GM18870 (cell line): Measurements from ENCODE around the gene SERPIND1.
"Not testable (repeated sequence)": the region's sequence is repeated elsewhere in the genome, so short reads cannot be mapped to it uniquely, and the experiment has no call there.

Source experiments
- ATAC-seq: cut with Tn5 transposase; IDR thresholded peaks from one replicate; pipeline ENCODE4 v1.9.1; 2021; ENCODE audit warnings: moderate library complexity; ENCODE audit not compliant: unreplicated experiment

Gene SERPIND1

GRCh38 chr22:20773793-20774212, at the start of gene SERPIND1:
SERPIND1 (plus strand) TSS chr22:20774113; CDS start chr22:20779313, 5,200 bp downstream.
- no peak for ATAC-seq

- ATAC-seq = no peak
These were observed 49.0 kb upstream of the SERPIND1 start for GRCh38 chr22:20724676-20725454.

- ATAC-seq = no peak
These were observed 47.8 kb upstream of the SERPIND1 start for GRCh38 chr22:20725987-20726558.

DNA sequence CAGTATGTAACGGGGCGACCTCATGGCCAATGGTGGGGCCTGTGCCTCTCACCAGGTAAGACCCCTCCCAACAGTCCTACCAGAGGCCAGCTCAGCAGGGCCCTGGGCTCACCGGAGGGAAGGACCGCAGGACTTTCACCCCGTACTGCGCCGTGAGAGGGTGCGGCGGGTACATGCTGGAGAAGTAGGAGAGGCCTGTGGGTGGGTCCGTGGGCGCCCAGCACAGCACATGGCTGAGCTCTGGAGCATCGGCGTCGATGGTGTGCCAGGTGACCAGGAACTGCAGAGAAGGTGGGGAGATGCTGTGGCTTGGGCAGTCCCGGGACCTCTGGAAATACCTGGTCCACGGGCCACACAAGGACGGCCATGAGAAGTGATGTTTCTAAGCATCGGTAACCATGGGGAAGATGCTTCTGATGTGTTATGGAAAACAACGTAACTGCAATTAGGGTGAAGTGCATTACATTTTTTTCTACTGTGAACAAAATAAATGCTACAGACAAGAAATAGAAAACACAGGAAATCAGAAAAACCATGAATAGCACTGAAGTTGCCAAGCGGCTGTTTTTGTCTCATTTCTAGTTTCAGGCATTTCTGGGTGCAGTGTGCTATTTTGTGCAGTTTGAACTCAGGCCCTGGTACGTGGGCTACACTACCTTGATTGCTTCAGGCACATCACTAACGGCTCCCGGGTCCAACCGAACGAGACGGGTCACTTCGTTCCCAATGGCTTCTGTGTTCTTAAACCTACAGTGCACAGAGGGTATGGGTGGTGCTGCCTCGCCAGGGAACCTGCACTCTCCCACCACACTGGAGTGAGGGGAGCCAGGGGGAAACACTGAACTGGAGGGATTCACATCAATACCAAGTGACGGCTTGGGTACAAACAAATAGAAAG, 46.5 kb upstream of the SERPIND1 start:
- ATAC-seq = no peak

DNA sequence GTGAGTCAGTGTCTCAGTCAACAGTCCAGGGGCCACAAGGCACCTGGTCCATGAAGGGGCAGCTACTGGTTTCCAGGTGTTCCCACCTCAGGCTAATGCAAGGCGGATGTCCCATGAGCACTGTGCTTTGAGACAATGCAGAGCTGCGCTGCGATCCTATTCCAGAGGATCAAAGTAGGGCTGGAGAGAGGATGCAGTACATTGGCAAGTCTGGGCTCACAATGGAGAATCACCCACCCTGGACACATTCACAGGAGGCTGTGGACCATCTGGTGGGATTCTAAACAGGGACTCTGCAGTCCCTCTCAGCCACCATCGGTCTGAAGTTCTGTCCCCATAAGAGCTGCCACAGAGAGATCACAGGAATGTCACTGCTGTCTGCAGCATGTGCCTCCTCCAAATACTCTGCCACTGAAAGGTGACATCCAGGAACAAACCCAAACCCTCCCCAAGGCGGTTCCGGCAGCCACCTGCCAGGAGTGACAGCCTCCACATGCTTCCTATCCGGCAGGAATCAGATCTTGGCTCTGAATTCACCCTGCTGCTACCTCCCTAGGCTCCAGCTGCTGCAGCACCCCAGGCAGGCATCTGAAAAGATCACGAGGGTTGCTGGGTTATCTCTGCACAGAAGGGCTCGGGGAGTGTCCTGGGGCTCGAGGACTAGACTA, 45.3 kb upstream of the SERPIND1 start:
- ATAC-seq = no peak

DNA sequence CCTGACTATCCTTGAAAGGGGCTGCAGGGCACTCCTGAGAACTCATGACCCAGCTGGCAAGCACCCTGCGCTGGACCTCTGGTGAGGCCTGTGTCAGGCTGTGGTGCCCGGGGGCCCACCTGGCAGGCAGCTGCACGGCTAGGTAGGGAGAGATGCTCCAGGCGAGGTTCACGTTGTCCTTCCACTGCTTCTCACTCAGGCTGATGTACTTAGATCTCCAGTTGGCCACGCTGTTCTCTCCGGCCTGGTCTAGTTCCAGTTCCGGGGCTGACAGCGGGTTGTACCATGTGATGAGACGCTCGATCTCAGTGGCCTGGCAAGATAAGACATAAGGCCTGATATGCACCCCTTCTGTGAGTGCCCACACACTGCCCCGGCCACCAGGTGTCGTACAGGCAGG, 44.7 kb upstream of the SERPIND1 start:
- no peak for ATAC-seq

- not testable (repeated sequence) for ATAC-seq
These were observed 41.5 kb upstream of the SERPIND1 start for GRCh38 chr22:20732431-20732830.

DNA sequence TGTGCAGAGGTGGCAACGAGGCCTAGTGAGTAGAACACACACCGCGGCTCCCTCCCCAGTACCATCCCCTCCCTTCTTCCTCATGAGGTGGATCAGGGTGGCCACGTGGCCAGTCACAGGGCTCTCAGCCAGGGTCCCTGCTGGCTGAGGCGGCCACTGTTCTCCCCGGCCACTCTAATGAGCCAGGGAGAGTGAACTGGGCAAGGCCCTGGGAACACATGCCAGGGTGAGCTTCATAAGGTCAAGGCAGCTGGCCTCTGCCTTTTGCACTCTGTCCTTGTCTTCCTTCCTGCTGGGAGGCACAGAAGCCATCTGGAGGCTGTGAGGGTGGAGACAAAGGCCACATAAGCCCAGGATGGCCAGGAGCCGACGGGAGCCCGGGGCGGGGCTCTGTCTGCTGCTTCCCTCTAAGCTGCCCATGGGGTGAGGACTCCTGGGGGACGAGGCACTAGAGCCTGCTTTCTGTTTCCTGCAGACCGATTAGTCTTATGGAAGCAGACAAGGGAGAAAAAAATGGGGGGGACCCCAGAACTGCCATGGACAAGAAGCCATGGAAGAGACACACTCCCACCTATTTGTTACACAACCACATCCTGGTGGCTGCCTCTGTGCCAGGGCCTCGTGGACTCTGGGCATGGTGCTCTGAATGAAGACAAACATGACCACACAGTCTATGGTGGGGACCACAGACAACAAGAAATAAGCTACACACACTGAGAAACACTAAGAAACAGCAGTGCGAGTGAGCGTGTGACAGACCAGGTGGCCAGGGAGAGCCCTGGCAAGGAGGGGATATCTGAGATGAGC, 38.4 kb upstream of the SERPIND1 start:
- not testable (repeated sequence) for ATAC-seq

GRCh38 chr22:20736891-20737290, 37.0 kb upstream of the SERPIND1 start:
- ATAC-seq = not testable (repeated sequence)

DNA sequence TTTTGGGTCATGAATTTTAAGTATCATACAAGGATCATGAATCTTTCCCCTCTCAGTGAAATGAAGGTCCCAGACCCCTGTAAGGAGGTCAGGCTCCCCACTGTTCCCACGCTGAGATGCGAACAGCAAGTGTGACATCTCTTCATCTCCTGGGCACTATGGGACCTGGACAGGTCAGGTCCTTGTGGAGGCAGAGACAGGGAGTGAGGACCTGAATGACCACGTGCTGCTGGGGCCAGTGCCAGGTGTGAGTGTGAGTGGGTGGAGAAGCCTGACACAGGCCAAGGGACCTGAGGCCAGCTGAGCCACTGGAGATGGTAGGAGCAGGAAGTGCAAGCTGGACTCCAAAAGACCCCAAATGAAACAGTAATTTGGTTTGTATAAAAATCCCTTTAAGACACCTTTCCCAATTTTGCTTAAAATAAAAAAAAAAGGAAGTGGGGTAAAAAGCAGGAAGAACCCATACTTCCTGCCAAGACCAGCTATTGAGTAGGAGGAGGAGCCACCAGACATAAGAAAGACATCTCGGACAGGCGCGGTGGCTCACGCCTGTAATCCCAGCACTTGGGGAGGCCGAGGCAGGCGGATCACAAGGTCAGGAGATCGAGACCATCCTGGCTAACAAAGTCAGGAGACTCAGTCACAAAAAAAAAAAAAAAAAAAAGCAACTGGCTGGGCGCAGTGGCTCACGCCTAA, 35.4 kb upstream of the SERPIND1 start:
- ATAC-seq = no peak

GRCh38 chr22:20740222-20740951, 33.5 kb upstream of the SERPIND1 start:
- ATAC-seq = no peak

DNA sequence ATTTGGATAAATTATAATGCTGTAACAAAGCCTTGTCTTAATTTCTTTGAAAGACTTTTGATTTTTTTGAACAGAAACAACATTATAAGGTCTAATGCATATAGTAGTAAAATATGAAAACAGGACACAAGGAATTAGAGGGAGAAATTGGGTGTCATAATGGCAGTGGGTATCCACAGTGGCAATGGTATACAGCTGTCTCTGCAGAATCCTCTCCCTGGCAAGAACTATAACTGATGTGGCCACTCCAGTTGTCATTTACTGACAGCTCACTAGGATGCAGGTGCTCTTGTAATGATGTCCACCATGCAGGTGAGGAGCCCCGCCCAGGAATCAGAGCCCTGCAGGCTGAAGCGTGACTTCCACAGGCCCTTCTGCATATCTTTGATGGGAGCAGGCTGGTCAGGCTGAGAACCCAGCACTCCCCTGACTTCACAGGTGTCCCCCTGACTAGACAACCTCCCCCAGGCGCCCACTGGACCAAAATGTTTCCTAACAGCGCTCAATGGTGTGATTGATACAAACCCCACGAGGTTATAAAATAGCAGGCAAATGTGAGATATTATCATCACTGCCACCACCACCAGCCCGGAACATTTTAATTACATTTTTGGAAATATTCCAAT, 32.8 kb upstream of the SERPIND1 start:
- ATAC-seq = no peak

GRCh38 chr22:20741634-20742581, 32.0 kb upstream of the SERPIND1 start:
- ATAC-seq = no peak

- no peak for ATAC-seq
These were observed 31.1 kb upstream of the SERPIND1 start for GRCh38 chr22:20742764-20743163.

- ATAC-seq = no peak
These were observed 29.5 kb upstream of the SERPIND1 start for GRCh38 chr22:20744456-20744855.

- no peak for ATAC-seq
These were observed 28.8 kb upstream of the SERPIND1 start for GRCh38 chr22:20745119-20745518.

DNA sequence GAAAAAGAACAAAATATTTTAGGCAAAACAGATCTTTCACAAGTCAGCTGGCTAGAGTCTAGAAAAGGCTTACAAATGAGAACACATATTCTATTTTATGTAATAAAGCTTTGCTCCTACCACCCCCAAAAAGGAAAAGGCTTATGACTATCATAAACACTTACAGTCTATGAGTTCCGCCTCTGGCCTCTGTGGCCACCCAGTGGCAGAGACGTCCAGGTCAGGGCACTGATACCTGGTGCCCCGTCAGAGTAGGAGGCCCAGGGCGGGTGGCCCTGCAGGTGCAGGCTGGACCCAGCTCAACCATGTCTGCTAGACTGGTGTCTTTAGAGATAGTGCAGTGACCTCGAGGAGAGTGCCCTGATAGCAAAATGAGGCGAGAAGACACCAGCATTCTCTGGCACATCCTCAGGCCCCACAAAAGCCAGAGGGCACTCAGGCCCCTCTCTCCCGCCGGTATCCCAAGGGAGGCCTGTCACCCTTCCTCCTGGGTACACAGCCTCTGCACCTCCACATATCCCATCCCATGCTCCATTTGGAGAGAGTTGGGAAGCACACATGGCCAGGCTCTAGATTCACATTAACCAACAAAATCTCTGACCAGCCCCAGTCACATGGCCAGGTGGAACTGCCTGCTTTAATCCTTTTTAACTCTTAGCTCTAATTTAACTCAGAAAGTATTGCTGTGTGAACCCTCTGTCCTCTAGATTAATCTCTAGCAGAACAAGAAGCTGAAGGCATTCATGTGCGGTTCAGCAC, 27.3 kb upstream of the SERPIND1 start:
- no peak for ATAC-seq
